GM23248 (cell line): ENCODE data around the gene CDK15. TPM values are rescaled to one million over a fixed set of nuclear protein-coding genes. Genes with fewer than 3 reads are reported as not detected.

ENCODE experiments used
- DNase-seq: peaks from one replicate; pipeline ENCODE4 v3.0.0-alpha.2; 2015
- H2AFZ ChIP-seq: fragments of 200-600 bp; sonication (generic); 2 replicates; pipeline ENCODE4 v1.6.1; 2016; ENCODE audit warnings: antibody characterized with exemption
- H3F3A ChIP-seq: fragments of 200-600 bp; sonication (generic); 2 replicates; pipeline ENCODE4 v1.6.1; 2016; ENCODE audit warnings: mild to moderate bottlenecking, antibody characterized with exemption, mixed run types; ENCODE audit not compliant: insufficient read depth
- H3K27ac ChIP-seq: fragments of 200-600 bp; sonication (generic); 2 replicates; pipeline ENCODE4 v1.5.1; 2016; ENCODE audit warnings: mild to moderate bottlenecking
- H3K27me3 ChIP-seq: fragments of 200-600 bp; sonication (generic); replicated peaks from 2 replicates; pipeline ENCODE4 v1.6.1; 2016; ENCODE audit warnings: mild to moderate bottlenecking; ENCODE audit not compliant: insufficient read depth
- H3K36me3 ChIP-seq: fragments of 200-600 bp; sonication (generic); 2 replicates; pipeline ENCODE4 v1.6.1; 2016; ENCODE audit warnings: low read depth, mild to moderate bottlenecking
- H3K4me1 ChIP-seq: fragments of 200-600 bp; sonication (generic); 2 replicates; pipeline ENCODE4 v1.6.1; 2016; ENCODE audit warnings: mild to moderate bottlenecking; ENCODE audit not compliant: insufficient read depth
- H3K4me2 ChIP-seq: fragments of 200-600 bp; sonication (generic); one replicate; pipeline ENCODE4 v1.6.1; 2016; ENCODE audit warnings: mild to moderate bottlenecking; ENCODE audit not compliant: unreplicated experiment
- H3K4me3 ChIP-seq: fragments of 200-600 bp; sonication (generic); 2 replicates; pipeline ENCODE4 v1.5.1; 2016; ENCODE audit warnings: mild to moderate bottlenecking
- H3K79me2 ChIP-seq: fragments of 200-600 bp; sonication (generic); 2 replicates; pipeline ENCODE4 v1.6.1; 2016; ENCODE audit warnings: mild to moderate bottlenecking; ENCODE audit not compliant: insufficient read depth
- H3K9ac ChIP-seq: fragments of 200-600 bp; sonication (generic); 2 replicates; pipeline ENCODE4 v1.6.1; 2016; ENCODE audit warnings: mild to moderate bottlenecking
- H3K9me2 ChIP-seq: fragments of 200-600 bp; sonication (generic); 2 replicates; pipeline ENCODE4 v1.6.1; 2016; ENCODE audit warnings: mixed run types, mild to moderate bottlenecking, moderate library complexity; ENCODE audit not compliant: insufficient read depth
- H3K9me3 ChIP-seq: fragments of 200-600 bp; sonication (generic); one replicate; pipeline ENCODE4 v1.6.1; 2017; ENCODE audit warnings: low read depth
- H4K20me1 ChIP-seq: fragments of 200-600 bp; sonication (generic); 2 replicates; pipeline ENCODE4 v1.6.0; 2016; ENCODE audit not compliant: insufficient read depth
- EZH2 ChIP-seq: fragments of 200-600 bp; sonication (generic); IDR thresholded peaks from 2 replicates; pipeline ENCODE4 v1.6.1; 2018; ENCODE audit warnings: antibody characterized with exemption, mild to moderate bottlenecking; ENCODE audit not compliant: insufficient read depth, poor library complexity, severe bottlenecking
- EZH2phosphoT487 ChIP-seq: fragments of 200-600 bp; sonication (generic); IDR thresholded peaks from 2 replicates; pipeline ENCODE4 v1.6.1; 2018; ENCODE audit warnings: antibody characterized with exemption, moderate library complexity, mild to moderate bottlenecking, low read depth; ENCODE audit not compliant: insufficient read depth
- WGBS, 2 experiments: methylation state at CpG; one replicate each; pipeline ENCODE4 v1.1.6; 2015 to 2017; ENCODE audit warnings: low lambda C conversion rate in 2 of 2, low coverage in 1 of 2; ENCODE audit errors: missing lambda C conversion rate in 2 of 2; 5-methylcytosine and 5-hydroxymethylcytosine counted together
- in situ Hi-C: fragments of 300-500 bp; cut with MboI; formaldehyde crosslinking; loops from 2 replicates; pipeline ENCODE4 v1.15.0; 2020
- polyA plus RNA-seq: library from polyadenylated mRNA; unstranded; fragments of >200 nt; fragmentation: Nextera tagmentation; extraction: Ambion mirVana; gene quantifications from 2 replicates; pipeline ENCODE4 v1.2.1, GENCODE V29; 2016
- total RNA-seq: library from RNA; depleted of rRNA; stranded (reverse); fragments of >200 nt; shearing (Covaris generic); gene quantifications from 2 replicates; pipeline ENCODE4 v1.2.3, GENCODE V29; 2014

The CDK15 gene
- total and polyA plus RNA-seq, 2 experiments from 2014 or later, result 0.88 to 1.3 TPM

GRCh38 chr2:201907563-201907881, 101.2 kb downstream of the CDK15 start:
- H3K4me2 ChIP-seq, result no peak overlapping the region
- peaks cover 28% of the 10 kb centered on the region for H3K4me1 ChIP-seq
- H3K36me3 ChIP-seq, result no peaks in the 10 kb centered on the region
- TF ChIP-seq EZH2phosphoT487 (no peak), EZH2 (no peak)
- H3K27me3 ChIP-seq, result no peaks in the 10 kb centered on the region
- H3F3A ChIP-seq, result peaks cover 10% of the 10 kb centered on the region
- H3K9me3 ChIP-seq, result no peaks in the 10 kb centered on the region
- in situ Hi-C loops, result no loop called here
- H3K4me3 ChIP-seq, result no peak overlapping the region
- H4K20me1 ChIP-seq, result no peaks in the 10 kb centered on the region
- no peak overlapping the region for H3K27ac ChIP-seq
- no peaks in the 10 kb centered on the region for H3K79me2 ChIP-seq
- no peak for DNase-seq
- 80 to 83% methylated on average over 4 of the region's 4 CpGs for WGBS, 2 experiments
- no peak overlapping the region for H3K9ac ChIP-seq
- H3K9me2 ChIP-seq, result no peaks in the 10 kb centered on the region
- no peak overlapping the region for H2AFZ ChIP-seq

- DNase-seq, result peak; percentile 28
- Histone ChIP-seq H3K9me2 (no peaks in the 10 kb centered on the region), H3K4me1 (peaks cover 28% of the 10 kb centered on the region), H3K9ac (no peak overlapping the region), H4K20me1 (no peaks in the 10 kb centered on the region), H3K27ac (peak overlapping the region; percentile 19), H3K36me3 (no peaks in the 10 kb centered on the region), H3K4me3 (no peak overlapping the region), H3K4me2 (no peak overlapping the region), H2AFZ (no peak overlapping the region), H3K27me3 (no peaks in the 10 kb centered on the region), H3F3A (peaks cover 10% of the 10 kb centered on the region), H3K79me2 (no peaks in the 10 kb centered on the region), H3K9me3 (no peaks in the 10 kb centered on the region)
- no peak for TF ChIP-seq EZH2
- no peak for TF ChIP-seq EZH2phosphoT487
- in situ Hi-C loops, result no loop called here
- 72 to 74% methylated on average over 2 of the region's 2 CpGs for WGBS, 2 experiments
These were observed 102.6 kb downstream of the CDK15 start for GRCh38 chr2:201908901-201909300.

- Histone ChIP-seq H3K9me3 (no peaks in the 10 kb centered on the region), H3F3A (peaks cover 10% of the 10 kb centered on the region), H3K4me1 (peaks cover 28% of the 10 kb centered on the region), H3K4me3 (0 out of 2 replicates have a peak overlapping the region, but pooled peaks have one; percentile 11), H3K79me2 (no peaks in the 10 kb centered on the region), H2AFZ (no peak overlapping the region), H3K9me2 (no peaks in the 10 kb centered on the region), H3K9ac (no peak overlapping the region), H3K36me3 (no peaks in the 10 kb centered on the region), H3K27me3 (no peaks in the 10 kb centered on the region), H3K4me2 (peak overlapping the region; percentile 47), H4K20me1 (no peaks in the 10 kb centered on the region), H3K27ac (peak overlapping the region; percentile 57)
- WGBS, 2 experiments, result 60 to 75% methylated on average over 4 of the region's 4 CpGs
- TF ChIP-seq EZH2 (no peak), EZH2phosphoT487 (no peak)
- peak; percentile 85 for DNase-seq
- in situ Hi-C loops, result no loop called here
These were observed 103.0 kb downstream of the CDK15 start for GRCh38 chr2:201909348-201909747.

GRCh38 chr2:201909961-201910361, 103.6 kb downstream of the CDK15 start:
- DNase-seq, result peak; percentile 75
- in situ Hi-C loops, result no loop called here
- Histone ChIP-seq H3K4me2 (peak overlapping the region; percentile 47), H3K9ac (no peak overlapping the region), H2AFZ (no peak overlapping the region), H3K27me3 (no peaks in the 10 kb centered on the region), H4K20me1 (no peaks in the 10 kb centered on the region), H3F3A (peaks cover 10% of the 10 kb centered on the region), H3K27ac (peak overlapping the region; percentile 57), H3K4me1 (peaks cover 24% of the 10 kb centered on the region), H3K9me3 (no peaks in the 10 kb centered on the region), H3K9me2 (no peaks in the 10 kb centered on the region), H3K79me2 (no peaks in the 10 kb centered on the region), H3K36me3 (no peaks in the 10 kb centered on the region), H3K4me3 (0 out of 2 replicates have a peak overlapping the region, but pooled peaks have one; percentile 11)
- TF ChIP-seq EZH2phosphoT487 (no peak), EZH2 (no peak)
- WGBS, 2 experiments, result 54 to 61% methylated on average over 4 of the region's 4 CpGs

- Histone ChIP-seq H3K27ac (no peak overlapping the region), H3K9me3 (no peaks in the 10 kb centered on the region), H3K79me2 (no peaks in the 10 kb centered on the region), H3K4me1 (peaks cover 21% of the 10 kb centered on the region), H3K4me3 (no peak overlapping the region), H3K27me3 (no peaks in the 10 kb centered on the region), H3F3A (peaks cover 10% of the 10 kb centered on the region), H2AFZ (no peak overlapping the region), H3K9me2 (no peaks in the 10 kb centered on the region), H3K4me2 (no peak overlapping the region), H4K20me1 (no peaks in the 10 kb centered on the region), H3K9ac (no peak overlapping the region), H3K36me3 (no peaks in the 10 kb centered on the region)
- in situ Hi-C loops, result no loop called here
- no peak for DNase-seq
- TF ChIP-seq EZH2 (no peak), EZH2phosphoT487 (no peak)
- 84 to 92% methylated on average over 4 of the region's 4 CpGs for WGBS, 2 experiments
These were observed 105.0 kb downstream of the CDK15 start for GRCh38 chr2:201911372-201911771.
